ENCODE results near the gene LILRB3. TPM values are rescaled to one million over a fixed set of nuclear protein-coding genes. Genes with fewer than 3 reads are reported as not detected.

LILRB3 gene
- total and polyA plus RNA-seq, 10 donors: 6.4 to 443 (median 89.9) TPM

GRCh38 chr19:54179921-54180461 is 42.8 kb downstream of the LILRB3 start:
- H3K27ac ChIP-seq: no peak overlapping the region
- WGBS, 5 donors: 51 to 73% (median 70%) methylated on average over 7 to 10 of the region's 10 CpGs
- no peaks in the 10 kb centered on the region for H3K4me1 ChIP-seq
- no peak overlapping the region for H3K4me3 ChIP-seq
- TF ChIP-seq, protein P1, sequence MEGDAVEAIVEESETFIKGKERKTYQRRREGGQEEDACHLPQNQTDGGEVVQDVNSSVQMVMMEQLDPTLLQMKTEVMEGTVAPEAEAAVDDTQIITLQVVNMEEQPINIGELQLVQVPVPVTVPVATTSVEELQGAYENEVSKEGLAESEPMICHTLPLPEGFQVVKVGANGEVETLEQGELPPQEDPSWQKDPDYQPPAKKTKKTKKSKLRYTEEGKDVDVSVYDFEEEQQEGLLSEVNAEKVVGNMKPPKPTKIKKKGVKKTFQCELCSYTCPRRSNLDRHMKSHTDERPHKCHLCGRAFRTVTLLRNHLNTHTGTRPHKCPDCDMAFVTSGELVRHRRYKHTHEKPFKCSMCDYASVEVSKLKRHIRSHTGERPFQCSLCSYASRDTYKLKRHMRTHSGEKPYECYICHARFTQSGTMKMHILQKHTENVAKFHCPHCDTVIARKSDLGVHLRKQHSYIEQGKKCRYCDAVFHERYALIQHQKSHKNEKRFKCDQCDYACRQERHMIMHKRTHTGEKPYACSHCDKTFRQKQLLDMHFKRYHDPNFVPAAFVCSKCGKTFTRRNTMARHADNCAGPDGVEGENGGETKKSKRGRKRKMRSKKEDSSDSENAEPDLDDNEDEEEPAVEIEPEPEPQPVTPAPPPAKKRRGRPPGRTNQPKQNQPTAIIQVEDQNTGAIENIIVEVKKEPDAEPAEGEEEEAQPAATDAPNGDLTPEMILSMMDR (IDR thresholded peaks at IDR 0.05 in 8 of 11, conservative IDR thresholded peaks at IDR 0.05 in 3 of 11): peak in 1 of 11 experiments; percentile 22
- TF ChIP-seq POLR2AphosphoS5 (IDR thresholded peaks at IDR 0.05): no peak
- peak; percentile 70 for DNase-seq
- peaks cover 0 to 93% (median 18%) of the 10 kb centered on the region in 6 donors for H3K36me3 ChIP-seq
- intact Hi-C loops (cut with DNase I; ENCODE audit: low total_unique reads): no loop called here
- no peaks in the 10 kb centered on the region for H3K27me3 ChIP-seq (replicated peaks in 1 of 7)
- no peaks in the 10 kb centered on the region for H3K9me3 ChIP-seq

- Histone ChIP-seq H3K9me3 (no peaks in the 10 kb centered on the region), H3K36me3 (peaks cover 0 to 90% (median 18%) of the 10 kb centered on the region in 6 donors), H3K4me1 (peaks cover 0 to under 1% (median 0%) of the 10 kb centered on the region in 6 donors), H3K27ac (no peak overlapping the region), H3K27me3 (replicated peaks in 1 of 7) (no peaks in the 10 kb centered on the region), H3K4me3 (no peak overlapping the region)
- WGBS, 5 donors: 86 to 95% (median 86%) methylated on average over 9 to 10 of the region's 10 CpGs
- intact Hi-C loops (cut with DNase I; ENCODE audit: low total_unique reads): no loop called here
- TF ChIP-seq POLR2AphosphoS5 (IDR thresholded peaks at IDR 0.05): no peak
- TF ChIP-seq, protein P1 (IDR thresholded peaks at IDR 0.05 in 8 of 11, conservative IDR thresholded peaks at IDR 0.05 in 3 of 11): no peak
- no peak for TF ChIP-seq POLR2A (IDR thresholded peaks at IDR 0.05)
- no peak for DNase-seq
Observed at GRCh38 chr19:54179262-54179852, 43.5 kb downstream of the LILRB3 start.

GRCh38 chr19:54178581-54179261 is 44.1 kb downstream of the LILRB3 start:
- Histone ChIP-seq H3K4me1 (peaks cover 0 to 7% (median 4%) of the 10 kb centered on the region in 6 donors), H3K36me3 (peaks cover 0 to 90% (median 18%) of the 10 kb centered on the region in 6 donors), H3K9me3 (no peaks in the 10 kb centered on the region), H3K27me3 (replicated peaks in 1 of 7) (peaks cover 0 to 6% (median 0%) of the 10 kb centered on the region in 7 donors), H3K4me3 (no peak overlapping the region), H3K27ac (no peak overlapping the region)
- WGBS, 5 donors: 85 to 92% (median 89%) methylated on average over 20 to 23 of the region's 23 CpGs
- TF ChIP-seq POLR2AphosphoS5 (IDR thresholded peaks at IDR 0.05): peak in 2 of 3 donors; percentile 22 to 59
- TF ChIP-seq, protein P1 (IDR thresholded peaks at IDR 0.05 in 8 of 11, conservative IDR thresholded peaks at IDR 0.05 in 3 of 11): no peak
- no peak for TF ChIP-seq POLR2A (IDR thresholded peaks at IDR 0.05)
- intact Hi-C loops (cut with DNase I; ENCODE audit: low total_unique reads): no loop called here
- DNase-seq: peak; percentile 78

All from spleen (tissue), 11 donors.